ENCODE data around the gene FGD1.

The FGD1 gene

GRCh38 chrX:54416965-54417364 lies 79.1 kb downstream of the FGD1 start:
- no peak for TF ChIP-seq CTCF (IDR thresholded peaks at IDR 0.05; ENCODE audit: low read length, missing control alignments)
- DNase-seq (ENCODE audit: low read depth), result no peak
- H3K4me3 ChIP-seq (replicated peaks; ENCODE audit: low read depth, low read length), result no peak overlapping the region

DNA sequence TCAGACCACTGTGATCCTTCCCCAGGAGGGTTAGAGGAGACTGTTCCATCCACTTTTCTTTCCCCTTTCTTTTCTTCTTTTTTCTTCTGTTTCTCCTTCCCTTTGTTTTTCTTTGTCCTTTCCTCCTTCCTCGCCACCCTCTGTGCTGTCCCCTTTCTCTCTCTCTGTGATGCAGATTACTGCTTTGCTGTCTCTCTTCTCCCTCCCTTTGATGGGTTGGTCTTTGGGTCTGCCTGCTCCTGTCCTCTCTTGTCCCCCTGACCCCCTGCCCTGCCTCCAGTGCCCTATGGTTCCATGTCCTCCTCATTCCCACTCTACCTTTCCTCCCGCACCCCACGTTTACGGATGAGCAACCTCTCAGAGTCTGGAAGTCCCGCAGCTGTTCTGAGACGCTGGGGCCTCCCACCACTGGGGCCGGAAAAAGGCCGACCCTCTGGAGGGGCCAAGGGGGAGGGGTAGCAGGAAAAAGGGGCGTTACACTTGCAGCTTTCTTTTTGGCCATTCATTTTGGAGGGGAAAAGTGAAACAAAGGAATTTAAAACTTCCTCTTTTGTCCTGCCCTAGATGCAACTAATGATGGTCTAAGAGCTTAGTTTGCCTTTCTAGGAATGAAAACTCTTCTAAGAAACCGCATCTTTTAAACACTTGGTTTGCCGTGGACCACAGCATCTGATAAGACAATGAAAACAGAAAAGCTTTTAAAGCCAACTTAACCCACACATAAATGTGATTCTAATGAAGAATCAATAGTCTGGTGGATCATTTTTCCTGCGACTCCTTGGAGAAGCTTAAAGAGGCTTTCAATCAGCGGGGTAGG lies 80.3 kb downstream of the FGD1 start:
- no peak overlapping the region for H3K4me3 ChIP-seq (replicated peaks; ENCODE audit: low read depth, low read length)
- DNase-seq (ENCODE audit: low read depth), result no peak
- no peak for TF ChIP-seq CTCF (IDR thresholded peaks at IDR 0.05; ENCODE audit: low read length, missing control alignments)

- DNase-seq (ENCODE audit: low read depth), result peak; percentile 4
- H3K4me3 ChIP-seq (replicated peaks; ENCODE audit: low read depth, low read length), result no peak overlapping the region
- TF ChIP-seq CTCF (IDR thresholded peaks at IDR 0.05; ENCODE audit: low read length, missing control alignments), result no peak
Observed at GRCh38 chrX:54413753-54414152, 82.3 kb downstream of the FGD1 start.

DNA sequence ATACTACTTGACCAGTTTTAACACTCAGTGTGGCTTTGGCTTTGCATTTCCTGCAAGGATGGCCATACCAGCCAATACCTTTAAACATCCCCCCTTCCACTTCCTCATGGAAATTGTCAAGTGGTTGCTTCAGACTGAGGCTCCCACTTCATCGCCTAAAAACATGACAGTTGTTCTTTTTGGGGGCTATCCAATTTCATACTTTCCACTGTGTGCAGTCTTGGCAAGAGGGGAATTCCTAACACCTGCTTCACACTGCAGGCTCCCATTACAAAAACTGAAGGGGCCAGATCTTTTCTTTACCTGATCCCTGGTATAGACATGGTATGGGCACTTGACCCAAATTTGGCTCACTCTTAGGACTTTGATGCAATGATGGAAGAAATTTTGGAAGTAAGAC lies 84.3 kb downstream of the FGD1 start:
- no peak overlapping the region for H3K4me3 ChIP-seq (replicated peaks; ENCODE audit: low read depth, low read length)
- DNase-seq (ENCODE audit: low read depth), result no peak
- no peak for TF ChIP-seq CTCF (IDR thresholded peaks at IDR 0.05; ENCODE audit: low read length, missing control alignments)

GRCh38 chrX:54407266-54407665 lies 88.8 kb downstream of the FGD1 start:
- no peak for TF ChIP-seq CTCF (IDR thresholded peaks at IDR 0.05; ENCODE audit: low read length, missing control alignments)
- DNase-seq (ENCODE audit: low read depth), result no peak
- H3K4me3 ChIP-seq (replicated peaks; ENCODE audit: low read depth, low read length), result no peak overlapping the region

DNA sequence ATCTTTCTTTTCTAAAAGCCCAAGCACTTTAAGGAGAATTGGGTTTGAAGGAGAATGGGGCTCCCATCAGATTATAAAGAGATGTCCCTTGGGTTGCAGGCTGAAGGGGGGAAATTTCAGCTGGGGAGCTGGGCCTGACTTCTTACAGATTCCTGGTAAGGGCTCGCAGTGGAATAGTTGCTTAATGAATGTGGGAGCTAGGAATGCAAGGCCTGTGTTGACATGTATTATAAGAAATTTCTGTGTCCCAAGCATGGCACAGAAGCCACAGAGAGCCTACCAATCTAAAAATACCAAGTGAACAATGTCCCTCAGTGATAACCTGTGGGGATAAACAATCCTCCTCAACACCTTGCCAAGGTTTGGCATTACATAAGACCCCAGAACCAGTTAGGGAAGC lies 98.9 kb downstream of the FGD1 start:
- DNase-seq (ENCODE audit: low read depth), result no peak
- no peak for TF ChIP-seq CTCF (IDR thresholded peaks at IDR 0.05; ENCODE audit: low read length, missing control alignments)
- H3K4me3 ChIP-seq (replicated peaks; ENCODE audit: low read depth, low read length), result no peak overlapping the region
